Ovary (tissue), 3 donors: ENCODE data around the gene TMEM217.

Experiments
- EP300 ChIP-seq: sonication (generic); formaldehyde crosslinking; IDR thresholded peaks from one replicate; pipeline ENCODE4 v1.6.1; 2017; ENCODE audit warnings: antibody characterized with exemption
- POLR2A ChIP-seq: fragments of 450-650 bp; IDR thresholded peaks from one replicate; pipeline ENCODE4 v1.6.1; 2017; ENCODE audit warnings: antibody characterized with exemption, mild to moderate bottlenecking, moderate library complexity
- TF ChIP-seq, protein P1 (sequence below), 3 donors: fragments of 450-650 bp in 2 of 3; fragments of 200-600 bp in 1 of 3; IDR thresholded peaks; one replicate each; pipeline versions ENCODE4 v1.5.1 to v1.8.0; 2016 to 2022; ENCODE audit warnings: antibody characterized with exemption in 3 of 3, mild to moderate bottlenecking in 1 of 3
- donor health status: DM: no; HTN: no; CAD: no.

DNA sequence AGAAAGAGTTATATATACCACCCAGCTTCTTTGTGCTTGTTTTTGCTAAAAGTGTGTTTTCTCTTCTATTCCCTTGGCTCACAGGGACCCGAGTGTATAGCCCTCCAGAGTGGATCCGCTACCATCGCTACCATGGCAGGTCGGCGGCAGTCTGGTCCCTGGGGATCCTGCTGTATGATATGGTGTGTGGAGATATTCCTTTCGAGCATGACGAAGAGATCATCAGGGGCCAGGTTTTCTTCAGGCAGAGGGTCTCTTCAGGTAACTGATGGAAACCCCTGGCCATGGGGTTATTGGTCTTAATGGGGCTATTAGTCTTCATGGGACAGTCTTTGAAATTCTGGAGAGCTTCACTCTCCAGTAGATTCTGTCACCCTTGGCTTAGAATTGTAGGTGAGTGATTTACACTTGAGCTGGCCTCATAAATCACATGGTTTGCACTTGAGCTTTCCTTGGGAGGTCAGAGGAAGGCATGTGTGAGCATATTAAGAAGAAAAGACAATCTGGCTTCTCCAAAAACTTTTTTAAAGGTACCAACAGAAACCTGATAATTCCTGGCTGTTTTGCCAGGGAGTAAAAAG lies 84.9 kb downstream of the TMEM217 start:
- TF ChIP-seq EP300 (no peak), POLR2A (no peak)
- TF ChIP-seq, protein P1, sequence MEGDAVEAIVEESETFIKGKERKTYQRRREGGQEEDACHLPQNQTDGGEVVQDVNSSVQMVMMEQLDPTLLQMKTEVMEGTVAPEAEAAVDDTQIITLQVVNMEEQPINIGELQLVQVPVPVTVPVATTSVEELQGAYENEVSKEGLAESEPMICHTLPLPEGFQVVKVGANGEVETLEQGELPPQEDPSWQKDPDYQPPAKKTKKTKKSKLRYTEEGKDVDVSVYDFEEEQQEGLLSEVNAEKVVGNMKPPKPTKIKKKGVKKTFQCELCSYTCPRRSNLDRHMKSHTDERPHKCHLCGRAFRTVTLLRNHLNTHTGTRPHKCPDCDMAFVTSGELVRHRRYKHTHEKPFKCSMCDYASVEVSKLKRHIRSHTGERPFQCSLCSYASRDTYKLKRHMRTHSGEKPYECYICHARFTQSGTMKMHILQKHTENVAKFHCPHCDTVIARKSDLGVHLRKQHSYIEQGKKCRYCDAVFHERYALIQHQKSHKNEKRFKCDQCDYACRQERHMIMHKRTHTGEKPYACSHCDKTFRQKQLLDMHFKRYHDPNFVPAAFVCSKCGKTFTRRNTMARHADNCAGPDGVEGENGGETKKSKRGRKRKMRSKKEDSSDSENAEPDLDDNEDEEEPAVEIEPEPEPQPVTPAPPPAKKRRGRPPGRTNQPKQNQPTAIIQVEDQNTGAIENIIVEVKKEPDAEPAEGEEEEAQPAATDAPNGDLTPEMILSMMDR (IDR thresholded peaks at IDR 0.05) = no peak
